Activated CD8-positive, alpha-beta memory T cell treated with anti-CD3 and anti-CD28 coated beads for 36 hours (primary cell): ENCODE data around the gene TOR1A. TPM values are rescaled to one million over a fixed set of nuclear protein-coding genes. Genes with fewer than 3 reads are reported as not detected.

Source experiments
- CTCF ChIA-PET: fragments of 350-600 bp; sonication (Branson Sonifier 250); formaldehyde crosslinking; loops from one replicate; lab custom pipeline; 2021; ENCODE audit warnings: antibody characterized with exemption; lab: Charles Lee
- POLR2A ChIA-PET: fragments of 350-600 bp; sonication (Branson Sonifier 250); formaldehyde crosslinking; loops from one replicate; lab custom pipeline; 2021; ENCODE audit warnings: antibody characterized with exemption; lab: Charles Lee
- total RNA-seq, 2 experiments: library from RNA; stranded (reverse); gene quantifications; one replicate each; pipeline ENCODE4 v1.2.3, GENCODE V29; 2021

The TOR1A gene
- total RNA-seq, 2 experiments from 2014 or later = 47.5 to 50.6 TPM

GRCh38 chr9:129858167-129858962 is 34.4 kb upstream of the TOR1A start:
- POLR2A ChIA-PET = interaction anchor here (0.5 kb wide), 1 partner anchor 828 kb away, joined by 4 read pairs; no protein-coding TSS in a partner anchor
- CTCF ChIA-PET = no interaction called here

GRCh38 chr9:129857207-129857606 is 33.3 kb upstream of the TOR1A start:
- ChIA-PET POLR2A (no interaction called here), CTCF (no interaction called here)

- ChIA-PET CTCF (interaction anchor here (0.7 to 1.2 kb wide), 2 partner anchors 10 to 428 kb away, joined by 3 read pairs; no protein-coding TSS in a partner anchor), POLR2A (interaction anchor here (0.9 kb wide), 1 partner anchor 23 kb away, joined by 3 read pairs; no protein-coding TSS in a partner anchor)
Measured at GRCh38 chr9:129854588-129855110, 30.7 kb upstream of the TOR1A start.

- CTCF ChIA-PET = interaction anchor here (1.2 kb wide), 1 partner anchor 9 kb away, joined by 3 read pairs; no protein-coding TSS in a partner anchor
Measured at GRCh38 chr9:129853614-129854013, 29.7 kb upstream of the TOR1A start.

GRCh38 chr9:129852579-129852978 is 28.6 kb upstream of the TOR1A start:
- CTCF ChIA-PET = no interaction called here

More at GRCh38 chr9:129853614-129854013, 29.7 kb upstream of the TOR1A start:
- POLR2A ChIA-PET = interaction anchor here (0.6 to 0.7 kb wide), 2 partner anchors 196 to 969 kb away, joined by 4 read pairs; no protein-coding TSS in a partner anchor

GRCh38 chr9:129851821-129852220 is 27.9 kb upstream of the TOR1A start:
- ChIA-PET CTCF (interaction anchor here (0.8 kb wide), 1 partner anchor 18 kb away, joined by 3 read pairs; no protein-coding TSS in a partner anchor), POLR2A (no interaction called here)

More at GRCh38 chr9:129852579-129852978, 28.6 kb upstream of the TOR1A start:
- POLR2A ChIA-PET = no interaction called here

- CTCF ChIA-PET = no interaction called here
- POLR2A ChIA-PET = no interaction called here
Measured at GRCh38 chr9:129850821-129851550, 27.1 kb upstream of the TOR1A start.

- ChIA-PET POLR2A (no interaction called here), CTCF (no interaction called here)
Measured at GRCh38 chr9:129849901-129850300, 26.0 kb upstream of the TOR1A start.

GRCh38 chr9:129848712-129849441 is 24.9 kb upstream of the TOR1A start:
- ChIA-PET POLR2A (no interaction called here), CTCF (no interaction called here)

GRCh38 chr9:129845373-129845772 is 21.4 kb upstream of the TOR1A start:
- ChIA-PET POLR2A (no interaction called here), CTCF (interaction anchor here (0.9 to 1.0 kb wide), 2 partner anchors 22 to 37 kb away, joined by 3 read pairs; no protein-coding TSS in a partner anchor)

GRCh38 chr9:129841071-129841470 is 17.1 kb upstream of the TOR1A start:
- CTCF ChIA-PET = no interaction called here
- POLR2A ChIA-PET = no interaction called here

GRCh38 chr9:129840034-129840433 is 16.1 kb upstream of the TOR1A start:
- ChIA-PET CTCF (no interaction called here), POLR2A (no interaction called here)

GRCh38 chr9:129839324-129840023 is 15.5 kb upstream of the TOR1A start:
- ChIA-PET CTCF (interaction anchor here (0.9 kb wide), 1 partner anchor 25 kb away, joined by 5 read pairs; no protein-coding TSS in a partner anchor), POLR2A (interaction anchor here (1.1 kb wide), 1 partner anchor 26 kb away, joined by 5 read pairs; no protein-coding TSS in a partner anchor)

GRCh38 chr9:129838707-129839259 is 14.8 kb upstream of the TOR1A start:
- ChIA-PET CTCF (interaction anchor here (0.9 kb wide), 2 partner anchors 26 to 268 kb away, joined by 3 to 5 read pairs; no protein-coding TSS in a partner anchor), POLR2A (interaction anchor here (0.6 to 1.1 kb wide), 2 partner anchors 26 to 28 kb away, joined by 5 to 6 read pairs; no protein-coding TSS in a partner anchor)

GRCh38 chr9:129836311-129837007 is 12.5 kb upstream of the TOR1A start:
- ChIA-PET POLR2A (interaction anchor here (1.4 kb wide), 1 partner anchor 27 kb away, joined by 4 read pairs; no protein-coding TSS in a partner anchor), CTCF (interaction anchor here (0.7 to 1.4 kb wide), 6 partner anchors 16 to 188 kb away, joined by 3 to 5 read pairs (median 3); no protein-coding TSS in a partner anchor)

- ChIA-PET CTCF (interaction anchor here (0.6 to 1.4 kb wide), 3 partner anchors 15 to 109 kb away, joined by 3 to 9 read pairs (median 5); no protein-coding TSS in a partner anchor), POLR2A (interaction anchor here (1.4 to 1.6 kb wide), 2 partner anchors 12 to 27 kb away, joined by 4 to 7 read pairs; partner anchors contain the start of gene TOR1A)
Measured at GRCh38 chr9:129835860-129836223, 11.9 kb upstream of the TOR1A start.
